Neuronal stem cell (in vitro differentiated cells): ENCODE data around the gene MEDAG.

Experiments
- DNase-seq: peaks from one replicate; pipeline ENCODE4 v3.0.0-alpha.2; 2013; ENCODE audit warnings: low spot score
- H2AFZ ChIP-seq: one replicate; pipeline ENCODE4 v1.6.1; 2013; ENCODE audit warnings: mild to moderate bottlenecking, low read length, inconsistent platforms
- H2AK5ac ChIP-seq: 2 replicates; pipeline ENCODE4 v1.6.1; 2013; ENCODE audit warnings: low read depth, mild to moderate bottlenecking, inconsistent platforms, low read length, moderate library complexity, mixed read lengths
- H2BK120ac ChIP-seq: 2 replicates; pipeline ENCODE4 v1.6.1; 2013; ENCODE audit warnings: low read depth, mild to moderate bottlenecking, inconsistent platforms, low read length, moderate library complexity, mixed read lengths
- H2BK12ac ChIP-seq: one replicate; pipeline ENCODE4 v1.6.1; 2013; ENCODE audit warnings: low read length, inconsistent platforms
- H2BK15ac ChIP-seq: 2 replicates; pipeline ENCODE4 v1.6.1; 2013; ENCODE audit warnings: mild to moderate bottlenecking, low read length, inconsistent platforms, mixed read lengths
- H2BK5ac ChIP-seq: one replicate; pipeline ENCODE4 v1.6.1; 2013; ENCODE audit warnings: inconsistent platforms, mild to moderate bottlenecking, low read length, moderate library complexity
- H3K14ac ChIP-seq: one replicate; pipeline ENCODE4 v1.6.1; 2013; ENCODE audit warnings: low read length, inconsistent platforms
- H3K18ac ChIP-seq: 2 replicates; pipeline ENCODE4 v1.6.1; 2013; ENCODE audit warnings: low read length, inconsistent platforms
- H3K23ac ChIP-seq: 2 replicates; pipeline ENCODE4 v1.6.1; 2013; ENCODE audit warnings: low read depth, mild to moderate bottlenecking, mixed read lengths, low read length, inconsistent platforms; ENCODE audit not compliant: poor library complexity
- H3K27ac ChIP-seq: replicated peaks from 3 replicates; pipeline ENCODE4 v1.5.1; 2013; ENCODE audit warnings: low read length, inconsistent platforms
- H3K27me3 ChIP-seq, 3 experiments: 2 replicates each; pipeline ENCODE4 v1.6.1; 2013; ENCODE audit warnings: low read length in 3 of 3, mild to moderate bottlenecking in 2 of 3, inconsistent platforms in 1 of 3, low read depth in 1 of 3, mixed read lengths in 1 of 3, moderate library complexity in 1 of 3; ENCODE audit not compliant: control insufficient read depth in 3 of 3, insufficient read depth in 3 of 3
- H3K36me3 ChIP-seq, 2 donors: replicated peaks in 1 of 2; 2 replicates each; pipeline ENCODE4 v1.6.1; 2013; ENCODE audit warnings: low read length in 2 of 2; ENCODE audit not compliant: control insufficient read depth in 2 of 2, insufficient read depth in 2 of 2
- H3K4ac ChIP-seq: 2 replicates; pipeline ENCODE4 v1.6.1; 2013; ENCODE audit warnings: inconsistent platforms, mild to moderate bottlenecking, low read length, moderate library complexity
- H3K4me1 ChIP-seq, 2 donors: 1 replicate in 1 of 2; 2 replicates in 1 of 2; pipeline ENCODE4 v1.6.1; 2013; ENCODE audit warnings: low read length in 2 of 2, low read depth in 1 of 2; ENCODE audit not compliant: control insufficient read depth in 2 of 2, insufficient read depth in 1 of 2
- H3K4me2 ChIP-seq: one replicate; pipeline ENCODE4 v1.6.1; 2013; ENCODE audit warnings: mild to moderate bottlenecking, low read length, inconsistent platforms; ENCODE audit not compliant: insufficient read depth, poor library complexity, severe bottlenecking
- H3K4me3 ChIP-seq, 2 donors: 2 replicates each; pipeline ENCODE4 v1.5.1; 2013; ENCODE audit warnings: low read length in 2 of 2, mild to moderate bottlenecking in 2 of 2, inconsistent platforms in 1 of 2, moderate library complexity in 1 of 2
- H3K79me1 ChIP-seq: one replicate; pipeline ENCODE4 v1.6.1; 2013; ENCODE audit warnings: low read depth, mild to moderate bottlenecking, inconsistent platforms, low read length, moderate library complexity
- H3K9ac ChIP-seq: one replicate; pipeline ENCODE4 v1.6.1; 2013; ENCODE audit warnings: mild to moderate bottlenecking, low read depth, low read length, inconsistent platforms; ENCODE audit not compliant: poor library complexity
- H3K9me3 ChIP-seq, 2 donors: replicated peaks in 1 of 2; 2 replicates each; pipeline versions ENCODE3 to v1.6.1; 2013; ENCODE audit warnings: low read length in 2 of 2, mild to moderate bottlenecking in 2 of 2, inconsistent platforms in 1 of 2, low read depth in 1 of 2, mixed read lengths in 1 of 2, moderate library complexity in 1 of 2; ENCODE audit not compliant: control insufficient read depth in 2 of 2, insufficient read depth in 1 of 2
- H4K8ac ChIP-seq: one replicate; pipeline ENCODE4 v1.6.1; 2013; ENCODE audit warnings: low read depth, mild to moderate bottlenecking, inconsistent platforms, low read length, moderate library complexity
- H4K91ac ChIP-seq: one replicate; pipeline ENCODE4 v1.6.1; 2013; ENCODE audit warnings: low read length, low read depth, mild to moderate bottlenecking, inconsistent platforms; ENCODE audit not compliant: poor library complexity
- WGBS, 2 donors: extraction: QIAGEN DNeasy Blood & Tissue Kit; methylation state at CpG; one replicate each; pipeline ENCODE4 v1.1.7; 2013; ENCODE audit warnings: missing lambda C conversion rate in 2 of 2, mixed read lengths in 1 of 2; ENCODE audit not compliant: insufficient read length in 2 of 2, insufficient replicate concordance in 1 of 2; ENCODE audit errors: extremely low coverage in 2 of 2; 5-methylcytosine and 5-hydroxymethylcytosine counted together

Gene MEDAG

DNA sequence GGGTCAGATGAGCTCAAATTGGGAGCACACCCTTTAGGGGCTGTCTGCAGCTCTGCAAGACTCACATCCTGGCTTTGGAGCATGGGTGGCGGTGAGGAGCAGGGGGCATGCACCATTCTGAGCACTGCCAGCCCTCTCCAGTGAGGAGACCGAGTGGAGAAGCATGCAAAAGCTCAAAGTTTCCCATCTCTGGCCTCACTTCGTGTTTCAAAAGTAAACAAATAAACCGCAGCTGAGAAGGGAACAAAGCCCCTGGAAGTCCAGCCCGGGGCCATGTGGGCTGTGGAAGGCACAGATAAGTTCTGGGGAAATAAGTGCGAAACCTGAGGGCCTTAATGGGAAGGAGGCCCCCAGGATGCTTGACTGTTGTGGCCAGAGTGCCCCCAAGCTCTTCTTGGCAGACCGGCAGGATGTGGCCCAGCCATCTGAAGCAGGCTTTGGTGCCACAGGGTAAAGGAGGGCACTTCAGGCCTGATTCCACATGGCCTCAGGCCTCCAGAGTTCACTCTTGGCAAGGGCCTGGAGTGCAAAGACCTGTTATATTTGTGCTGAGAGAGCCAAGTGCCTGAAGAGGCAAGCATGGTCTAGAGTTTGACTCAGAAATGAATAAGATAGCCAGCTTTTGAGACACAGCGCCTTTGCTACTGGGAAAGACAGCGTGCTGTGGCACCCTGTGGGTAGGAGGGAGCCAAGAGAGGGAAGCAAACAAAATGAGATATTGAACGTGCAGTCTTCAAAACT lies 1.2 kb downstream of the MEDAG start:
- Histone ChIP-seq H3K9ac (no peak overlapping the region), H3K79me1 (no peaks in the 10 kb centered on the region), H4K8ac (no peak overlapping the region), H2AK5ac (peak overlapping the region; percentile 81), H2BK12ac (no peak overlapping the region), H3K23ac (no peak overlapping the region), H3K18ac (no peak overlapping the region), H3K4me2 (no peak overlapping the region), H3K27ac (no peak overlapping the region), H3K14ac (no peak overlapping the region), H4K91ac (no peak overlapping the region), H3K27me3 (peaks cover 0 to 31% (median 0%) of the 10 kb centered on the region in 3 experiments), H2BK5ac (no peak overlapping the region), H2AFZ (peak overlapping the region; percentile 84), H2BK15ac (peak overlapping the region; percentile 83), H2BK120ac (no peak overlapping the region), H3K4me1 (peaks cover 2 to 5% of the 10 kb centered on the region in 2 donors), H3K4me3 (no peak overlapping the region), H3K9me3 (no peaks in the 10 kb centered on the region), H3K36me3 (no peaks in the 10 kb centered on the region), H3K4ac (no peak overlapping the region)
- no peak for DNase-seq
- WGBS, 2 donors, result no CpG with 5 or more reads among the region's 10 CpGs

DNA sequence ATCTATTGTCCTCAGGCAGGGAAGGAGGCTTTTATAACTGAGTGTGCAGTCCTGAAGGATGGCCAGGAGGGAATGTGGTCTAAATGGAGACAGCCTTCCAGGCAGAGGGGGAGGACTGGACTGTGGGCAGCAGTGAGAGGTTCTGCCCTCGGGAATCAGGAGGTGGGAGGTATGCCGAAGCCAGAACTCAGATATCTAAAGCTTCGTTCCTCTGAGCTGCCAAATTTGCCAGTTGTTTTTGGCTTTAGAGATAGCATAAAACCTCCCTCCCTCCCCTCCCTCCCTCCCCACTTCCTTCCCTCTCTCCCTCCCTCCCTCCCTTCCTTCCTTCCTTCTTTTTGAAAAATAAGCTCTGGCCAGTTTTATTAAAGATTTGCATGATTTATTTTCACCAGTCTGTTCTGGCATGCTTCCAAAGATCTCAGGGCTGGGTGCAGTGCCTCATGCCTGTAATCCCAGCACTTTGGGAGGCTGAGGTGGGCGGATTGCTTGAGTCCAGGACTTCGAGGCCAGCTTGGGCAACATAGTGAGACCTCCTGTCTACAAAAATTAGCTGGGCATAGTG lies 2.4 kb downstream of the MEDAG start:
- DNase-seq, result no peak
- Histone ChIP-seq H3K27ac (no peak overlapping the region), H3K4me1 (peaks cover 2 to 5% of the 10 kb centered on the region in 2 donors)

DNA sequence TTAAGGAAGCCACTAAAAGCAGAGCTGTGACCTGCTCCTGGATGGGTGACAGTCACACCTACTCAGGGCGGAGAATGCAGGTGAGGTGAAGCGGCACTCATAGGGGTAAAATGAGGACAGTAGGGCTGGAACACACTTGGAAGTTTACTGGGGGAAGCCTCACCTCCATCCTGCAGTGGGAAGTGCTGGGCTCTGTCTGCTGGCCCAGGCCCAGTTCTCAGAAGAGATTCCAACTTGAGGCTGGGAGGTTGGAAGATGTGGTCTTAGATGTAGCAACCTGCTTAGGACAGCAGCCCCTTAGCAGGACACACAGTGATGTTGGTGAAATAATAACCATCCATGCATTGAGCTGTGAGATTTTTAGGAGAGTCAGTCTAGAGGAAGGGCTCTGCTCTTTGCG lies 4.6 kb downstream of the MEDAG start:
- no peak overlapping the region for H2AK5ac ChIP-seq
- H3K4me3 ChIP-seq, result no peak overlapping the region
- H3K4ac ChIP-seq, result no peak overlapping the region
- no peak overlapping the region for H3K18ac ChIP-seq
- DNase-seq, result no peak
- no peak overlapping the region for H4K91ac ChIP-seq
- H3K27ac ChIP-seq, result no peak overlapping the region
- H3K23ac ChIP-seq, result no peak overlapping the region
- peaks cover 0 to 18% (median 0%) of the 10 kb centered on the region in 3 experiments for H3K27me3 ChIP-seq
- no peak overlapping the region for H2BK5ac ChIP-seq
- no peak overlapping the region for H3K9ac ChIP-seq
- no CpG with 5 or more reads among the region's 3 CpGs for WGBS, 2 donors
- no peak overlapping the region for H2BK12ac ChIP-seq
- H4K8ac ChIP-seq, result no peak overlapping the region
- H3K4me2 ChIP-seq, result no peak overlapping the region
- H2BK15ac ChIP-seq, result no peak overlapping the region
- no peak overlapping the region for H2BK120ac ChIP-seq
- no peaks in the 10 kb centered on the region for H3K9me3 ChIP-seq
- peaks cover 2 to 5% of the 10 kb centered on the region in 2 donors for H3K4me1 ChIP-seq
- no peaks in the 10 kb centered on the region for H3K79me1 ChIP-seq
- H3K14ac ChIP-seq, result no peak overlapping the region
- H3K36me3 ChIP-seq, result no peaks in the 10 kb centered on the region
- H2AFZ ChIP-seq, result no peak overlapping the region

More for the DNA sequence above, 2.4 kb downstream of the MEDAG start:
- no peak overlapping the region for H2BK12ac ChIP-seq
- peaks cover 0 to 31% (median 0%) of the 10 kb centered on the region in 3 experiments for H3K27me3 ChIP-seq
- H3K4me2 ChIP-seq, result no peak overlapping the region
- H2AK5ac ChIP-seq, result no peak overlapping the region
- peak overlapping the region; percentile 25 for H3K18ac ChIP-seq
- no peak overlapping the region for H4K91ac ChIP-seq
- no peak overlapping the region for H3K4ac ChIP-seq
- H2BK5ac ChIP-seq, result no peak overlapping the region
- no peaks in the 10 kb centered on the region for H3K79me1 ChIP-seq
- no peak overlapping the region for H3K4me3 ChIP-seq
- H2BK120ac ChIP-seq, result no peak overlapping the region
- H3K23ac ChIP-seq, result no peak overlapping the region
- H3K36me3 ChIP-seq, result no peaks in the 10 kb centered on the region
- H4K8ac ChIP-seq, result no peak overlapping the region
- no CpG with 5 or more reads among the region's 5 CpGs for WGBS, 2 donors
- no peak overlapping the region for H3K9ac ChIP-seq
- H3K14ac ChIP-seq, result no peak overlapping the region
- no peak overlapping the region for H2BK15ac ChIP-seq
- H3K9me3 ChIP-seq, result no peaks in the 10 kb centered on the region
- peak overlapping the region; percentile 84 for H2AFZ ChIP-seq

DNA sequence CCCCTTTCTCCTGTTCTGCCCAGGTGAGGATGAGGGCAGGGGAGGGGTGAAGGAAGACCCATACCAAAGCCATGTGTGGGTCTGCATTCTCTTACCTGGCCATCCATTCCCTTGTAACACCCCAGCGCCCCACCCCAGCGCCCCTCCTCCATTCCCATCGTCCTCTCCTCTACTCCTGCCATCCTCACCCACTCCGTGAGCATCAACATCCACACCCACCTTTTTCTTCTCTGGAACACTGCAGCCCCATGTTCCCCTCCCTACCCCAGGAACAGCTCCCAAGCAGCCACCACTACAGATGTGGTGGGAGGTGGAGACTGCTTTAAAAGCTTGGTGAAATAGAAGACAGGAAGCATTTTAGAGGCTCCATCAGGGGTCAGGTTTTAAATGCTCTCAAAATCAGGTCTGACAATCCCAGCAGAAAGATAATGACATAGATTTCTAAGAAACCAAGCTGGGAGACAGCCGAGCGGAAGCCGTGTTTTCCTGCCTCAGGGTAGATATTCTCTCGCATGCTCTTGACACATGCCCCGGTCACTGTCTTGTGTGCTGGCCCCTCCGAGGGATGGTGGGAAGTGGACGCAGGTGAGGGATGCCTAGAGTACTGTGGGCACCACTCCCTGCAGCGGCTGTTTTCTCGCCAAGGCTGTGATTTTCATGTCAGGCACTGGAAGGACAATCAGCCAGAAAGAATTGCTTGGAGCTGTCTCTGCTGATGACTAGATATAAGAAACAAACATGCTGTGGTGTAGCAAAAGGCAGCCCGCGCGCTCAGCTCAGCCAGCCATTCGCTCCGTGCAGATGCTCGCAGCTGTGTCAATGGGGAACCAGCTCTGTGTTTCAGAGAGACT lies 9.8 kb downstream of the MEDAG start:
- H3K18ac ChIP-seq, result no peak overlapping the region
- H3K23ac ChIP-seq, result no peak overlapping the region
- H3K9ac ChIP-seq, result no peak overlapping the region
- no peak for DNase-seq
- no peaks in the 10 kb centered on the region for H3K79me1 ChIP-seq
- no peak overlapping the region for H2BK15ac ChIP-seq
- no peaks in the 10 kb centered on the region for H3K9me3 ChIP-seq
- H3K4me3 ChIP-seq, result no peak overlapping the region
- no peak overlapping the region for H4K91ac ChIP-seq
- no peak overlapping the region for H3K4me2 ChIP-seq
- H2BK12ac ChIP-seq, result no peak overlapping the region
- no peak overlapping the region for H2BK120ac ChIP-seq
- WGBS, 2 donors, result 100% methylated on average over 1 of the region's 19 CpGs; no CpG with 5 or more reads in 1 of the 2 donors
- no peak overlapping the region for H3K4ac ChIP-seq
- peak overlapping the region; percentile 37 for H2AFZ ChIP-seq
- no peak overlapping the region for H4K8ac ChIP-seq
- H3K27ac ChIP-seq, result no peak overlapping the region
- H3K36me3 ChIP-seq, result no peaks in the 10 kb centered on the region
- peaks cover 0 to 2% of the 10 kb centered on the region in 2 donors for H3K4me1 ChIP-seq
- no peak overlapping the region for H2AK5ac ChIP-seq
- H3K27me3 ChIP-seq, result no peaks in the 10 kb centered on the region
- H3K14ac ChIP-seq, result no peak overlapping the region
- H2BK5ac ChIP-seq, result no peak overlapping the region
